22Rv1 (cell line): ENCODE results near the gene TNFAIP8.

ENCODE experiments used
- H3K27ac ChIP-seq: fragments of 450-650 bp; 2 replicates; pipeline ENCODE4 v1.5.1; 2017
- ZFX ChIP-seq: fragments of 450-650 bp; IDR thresholded peaks from 2 replicates; pipeline ENCODE4 v1.6.1; 2017; ENCODE audit warnings: antibody characterized with exemption, borderline replicate concordance
- TF ChIP-seq, protein P1 (sequence below): fragments of 450-650 bp; IDR thresholded peaks from 2 replicates; pipeline ENCODE4 v1.5.1; 2017; ENCODE audit warnings: mild to moderate bottlenecking

TNFAIP8 gene

DNA sequence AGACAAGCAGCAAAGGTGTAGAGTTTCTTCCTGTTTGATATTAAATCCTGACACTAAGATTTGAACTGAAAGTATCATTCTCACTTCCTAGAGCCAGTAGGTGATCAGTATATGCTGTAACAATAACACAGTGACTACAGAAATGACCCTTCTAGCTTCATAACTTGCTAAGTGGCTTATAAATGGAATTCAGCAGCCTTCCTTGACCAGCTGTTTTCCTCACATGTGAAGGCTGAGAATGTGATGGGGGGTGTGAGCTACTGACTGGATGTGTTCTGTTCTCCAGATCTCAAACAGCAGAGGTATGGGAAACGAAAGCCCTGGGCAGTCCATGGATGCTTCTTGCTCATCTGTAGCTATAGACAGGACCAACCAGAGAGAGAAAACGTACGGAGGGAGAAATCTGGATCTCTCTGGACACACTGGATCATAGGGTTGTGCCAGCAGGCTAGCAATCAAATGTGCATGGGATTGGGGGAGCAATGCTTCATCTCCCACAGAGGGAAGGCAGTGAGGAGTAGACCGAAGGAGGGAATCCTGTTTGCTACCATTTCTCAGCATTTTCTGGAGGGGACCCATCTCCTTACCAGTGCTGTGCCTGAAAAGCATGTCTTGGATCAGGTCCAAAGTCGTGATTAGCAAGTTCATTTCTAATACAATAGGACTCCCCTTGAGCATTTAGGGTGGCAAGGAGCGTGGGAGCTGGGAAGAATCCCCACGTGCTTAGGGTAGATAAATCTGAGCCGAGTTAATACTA is 39.4 kb downstream of the TNFAIP8 start:
- H3K27ac ChIP-seq: no peak overlapping the region
- no peak for TF ChIP-seq ZFX
- TF ChIP-seq, protein P1, sequence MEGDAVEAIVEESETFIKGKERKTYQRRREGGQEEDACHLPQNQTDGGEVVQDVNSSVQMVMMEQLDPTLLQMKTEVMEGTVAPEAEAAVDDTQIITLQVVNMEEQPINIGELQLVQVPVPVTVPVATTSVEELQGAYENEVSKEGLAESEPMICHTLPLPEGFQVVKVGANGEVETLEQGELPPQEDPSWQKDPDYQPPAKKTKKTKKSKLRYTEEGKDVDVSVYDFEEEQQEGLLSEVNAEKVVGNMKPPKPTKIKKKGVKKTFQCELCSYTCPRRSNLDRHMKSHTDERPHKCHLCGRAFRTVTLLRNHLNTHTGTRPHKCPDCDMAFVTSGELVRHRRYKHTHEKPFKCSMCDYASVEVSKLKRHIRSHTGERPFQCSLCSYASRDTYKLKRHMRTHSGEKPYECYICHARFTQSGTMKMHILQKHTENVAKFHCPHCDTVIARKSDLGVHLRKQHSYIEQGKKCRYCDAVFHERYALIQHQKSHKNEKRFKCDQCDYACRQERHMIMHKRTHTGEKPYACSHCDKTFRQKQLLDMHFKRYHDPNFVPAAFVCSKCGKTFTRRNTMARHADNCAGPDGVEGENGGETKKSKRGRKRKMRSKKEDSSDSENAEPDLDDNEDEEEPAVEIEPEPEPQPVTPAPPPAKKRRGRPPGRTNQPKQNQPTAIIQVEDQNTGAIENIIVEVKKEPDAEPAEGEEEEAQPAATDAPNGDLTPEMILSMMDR: no peak

DNA sequence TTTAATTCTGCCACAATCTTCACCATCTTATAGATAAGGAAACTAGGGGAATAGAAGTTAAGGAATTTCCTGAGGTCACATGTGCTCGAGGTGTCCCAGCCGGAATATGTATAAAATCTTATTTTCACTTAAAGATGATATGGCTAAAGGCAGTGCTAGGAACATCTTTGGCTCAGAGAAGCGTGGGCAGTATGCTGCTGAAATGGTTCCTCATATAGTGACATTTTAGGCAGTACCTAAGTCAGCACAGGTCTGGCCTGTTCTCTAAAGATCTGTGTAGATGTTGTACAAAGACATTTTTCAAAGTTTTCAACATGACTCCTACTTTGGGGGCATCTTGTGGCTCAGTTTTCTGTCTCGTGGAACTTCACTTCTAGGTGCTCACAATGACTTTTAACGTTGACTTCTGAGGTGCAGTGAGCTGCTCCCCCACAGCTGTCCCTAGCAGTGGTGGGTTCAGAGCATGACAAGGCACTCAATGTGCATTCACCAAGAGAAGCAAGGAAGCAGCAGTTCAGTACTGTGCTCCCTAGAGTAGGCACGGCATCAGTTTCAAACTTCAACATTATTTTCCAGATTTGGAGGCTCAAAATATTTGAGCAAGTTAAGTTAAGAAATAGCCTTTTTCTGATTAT is 40.3 kb downstream of the TNFAIP8 start:
- TF ChIP-seq ZFX: no peak
- TF ChIP-seq, protein P1: no peak
- H3K27ac ChIP-seq: no peak overlapping the region

DNA sequence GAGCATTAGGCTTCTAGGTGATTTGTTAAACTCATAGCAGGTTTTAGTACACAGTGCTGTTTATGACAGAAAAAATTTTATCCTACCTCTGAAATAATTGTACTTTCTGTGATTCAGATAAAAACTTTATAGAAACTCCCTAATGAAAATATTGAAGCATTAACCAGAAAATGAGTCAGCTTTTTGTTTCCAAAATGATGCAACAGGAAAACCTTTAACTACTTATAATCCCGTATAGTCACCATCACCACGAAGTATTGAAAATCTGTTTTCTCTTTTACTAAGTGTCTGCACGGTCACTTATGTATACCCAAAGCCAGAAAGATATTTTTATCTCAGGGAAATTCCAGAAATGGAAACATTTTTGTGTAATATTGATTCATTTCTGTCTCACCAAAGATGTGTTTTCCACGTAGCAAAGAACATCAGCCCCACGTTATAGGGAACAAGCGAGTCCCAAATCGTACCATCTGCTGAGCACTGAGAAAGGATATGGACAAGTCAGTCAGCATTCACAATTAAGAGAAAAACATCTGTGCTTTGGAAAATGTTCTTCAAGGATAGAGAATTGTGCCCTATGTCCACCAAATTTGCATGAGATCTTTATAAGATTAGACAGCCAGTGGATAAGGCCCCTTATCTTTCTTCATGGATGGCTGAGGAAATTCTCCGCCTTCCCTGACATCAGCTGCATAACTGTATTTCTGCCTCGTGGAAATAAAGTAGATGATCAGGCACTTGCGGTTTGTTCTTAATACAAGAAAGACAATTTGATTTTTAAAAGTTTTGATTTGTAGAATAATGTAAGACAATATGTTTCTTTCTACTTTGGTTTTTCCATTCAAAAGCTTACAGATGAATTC is 41.9 kb downstream of the TNFAIP8 start:
- no peak overlapping the region for H3K27ac ChIP-seq
- TF ChIP-seq ZFX: no peak
- TF ChIP-seq, protein P1: no peak

DNA sequence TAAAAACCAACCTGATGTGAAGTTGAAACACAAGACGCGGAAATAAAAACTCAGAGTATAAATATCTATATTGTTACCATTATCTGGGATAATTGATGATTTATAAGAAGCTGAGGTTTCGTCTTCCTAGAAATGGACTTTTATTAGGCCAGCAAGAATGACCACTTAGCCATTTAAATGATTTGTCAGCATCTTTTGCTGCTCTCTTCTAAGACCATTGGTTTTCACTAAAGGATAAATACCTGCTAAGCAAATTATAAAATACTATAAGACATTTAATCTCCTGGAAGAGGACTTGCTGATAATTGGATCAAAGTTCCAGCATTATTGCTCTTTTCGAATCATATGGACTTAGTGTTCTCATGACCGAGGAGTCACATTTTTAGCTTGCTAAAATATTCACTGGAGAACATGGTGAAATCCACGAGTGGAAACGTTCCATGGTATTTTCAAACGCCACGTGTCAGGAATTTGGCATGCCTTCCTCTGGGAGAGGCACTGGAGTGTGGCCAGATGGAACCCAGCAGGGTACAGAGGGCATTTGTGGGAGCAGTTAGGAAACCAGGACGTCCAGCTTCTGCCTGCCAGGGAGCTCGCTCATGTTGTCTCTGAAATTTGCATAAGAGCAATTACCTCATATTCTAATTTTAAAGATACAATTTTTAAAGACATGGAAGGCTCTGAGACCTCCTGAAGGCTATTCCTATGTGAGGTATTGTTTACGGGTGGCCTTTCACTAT is 43.1 kb downstream of the TNFAIP8 start:
- H3K27ac ChIP-seq: no peak overlapping the region

DNA sequence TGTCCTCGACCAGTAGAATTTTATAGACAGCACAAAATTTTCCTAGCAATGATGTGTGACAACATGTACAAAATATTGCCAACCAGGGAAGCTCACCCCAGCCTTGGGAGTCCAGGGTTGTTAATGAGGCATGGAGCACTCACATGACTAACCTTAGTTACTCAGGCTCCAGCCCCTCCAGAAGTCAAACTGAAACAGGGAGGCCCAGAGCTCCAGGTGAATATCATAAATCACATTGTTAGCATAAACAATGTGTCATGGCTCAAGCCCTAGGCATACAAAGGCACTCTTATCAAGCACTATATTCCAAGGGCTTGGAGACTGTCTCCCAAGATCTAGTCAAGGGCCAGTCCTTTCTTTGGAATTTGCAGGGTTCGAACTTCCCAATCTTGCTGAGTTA is 44.4 kb downstream of the TNFAIP8 start:
- no peak overlapping the region for H3K27ac ChIP-seq
- TF ChIP-seq, protein P1: no peak
- no peak for TF ChIP-seq ZFX

More for the DNA sequence above, 43.1 kb downstream of the TNFAIP8 start:
- TF ChIP-seq, protein P1: no peak
- no peak for TF ChIP-seq ZFX

DNA sequence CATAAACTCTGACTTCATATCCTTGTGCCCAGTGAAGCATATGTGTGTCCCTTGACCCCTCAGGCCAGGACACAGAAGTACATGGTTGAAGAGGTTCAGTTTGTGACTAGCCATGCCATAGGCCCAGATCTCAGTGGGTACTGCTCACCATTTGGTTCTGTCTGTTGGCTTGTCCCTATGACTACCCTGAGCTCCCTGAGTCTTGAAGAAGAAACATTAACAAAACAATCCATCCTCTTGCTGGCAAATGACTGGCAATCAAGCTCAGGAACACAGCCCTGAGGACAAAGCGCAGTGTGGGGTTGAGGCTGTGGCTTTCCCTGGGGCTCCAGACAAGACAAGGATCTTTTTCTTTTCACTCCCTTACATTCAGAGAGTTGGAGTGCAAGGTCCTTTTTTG is 46.3 kb downstream of the TNFAIP8 start:
- TF ChIP-seq, protein P1: no peak
- no peak for TF ChIP-seq ZFX
- H3K27ac ChIP-seq: no peak overlapping the region
